Heart left ventricle (tissue), 16 donors: ENCODE results near the gene CDK6. TPM values are rescaled to one million over a fixed set of nuclear protein-coding genes. Genes with fewer than 3 reads are reported as not detected.

Experiments used
- ATAC-seq, 4 donors: fragments of 200-7000 bp; cut with Tn5 transposase; one replicate each; pipeline ENCODE4 v1.9.1; 2020 to 2022; ENCODE audit warnings: moderate library complexity in 4 of 4, mild to moderate bottlenecking in 3 of 4, moderate number of reproducible peaks in 1 of 4
- DNase-seq, 5 donors: peaks; one replicate each; pipeline ENCODE4 v3.0.0-alpha.2; 2020
- H3K27ac ChIP-seq, 12 donors: fragments of 200-600 bp; sonication (generic) in 4 of 12; one replicate each; pipeline versions ENCODE4 v1.5.0 to v1.8.0; 2016 to 2022; ENCODE audit warnings: mild to moderate bottlenecking in 2 of 12
- H3K27me3 ChIP-seq, 9 donors: fragments of 200-600 bp; sonication (generic) in 2 of 9; one replicate each; pipeline versions ENCODE4 v1.5.1 to v1.8.0; 2016 to 2022; ENCODE audit warnings: mild to moderate bottlenecking in 3 of 9
- H3K36me3 ChIP-seq, 9 donors: fragments of 200-600 bp; sonication (generic) in 2 of 9; one replicate each; pipeline versions ENCODE4 v1.5.0 to v1.8.0; 2018 to 2022; ENCODE audit warnings: mild to moderate bottlenecking in 2 of 9
- H3K4me1 ChIP-seq, 12 donors: fragments of 200-600 bp; sonication (generic) in 4 of 12; one replicate each; pipeline versions ENCODE4 v1.5.0 to v1.8.0; 2016 to 2022; ENCODE audit warnings: mild to moderate bottlenecking in 3 of 12
- H3K4me3 ChIP-seq, 12 donors: fragments of 200-600 bp; sonication (generic) in 4 of 12; one replicate each; pipeline versions ENCODE4 v1.5.0 to v1.8.0; 2017 to 2022; ENCODE audit warnings: mild to moderate bottlenecking in 9 of 12, moderate library complexity in 4 of 12
- H3K9me3 ChIP-seq, 12 donors: fragments of 200-600 bp; sonication (generic) in 4 of 12; one replicate each; pipeline versions ENCODE4 v1.5.0 to v1.8.0; 2016 to 2022; ENCODE audit warnings: mild to moderate bottlenecking in 1 of 12
- POLR2A ChIP-seq, 2 donors: fragments of 450-650 bp; IDR thresholded peaks; one replicate each; pipeline ENCODE4 v1.6.1; 2017; ENCODE audit warnings: antibody characterized with exemption in 2 of 2, mild to moderate bottlenecking in 2 of 2, moderate library complexity in 2 of 2
- WGBS, 4 donors: extraction: QIAGEN DNeasy Blood & Tissue Kit in 2 of 4; methylation state at CpG; one replicate each; pipeline versions ENCODE4 v1.1.5 to v1.1.7; 2013 to 2018; 5-methylcytosine and 5-hydroxymethylcytosine counted together
- intact Hi-C, 10 donors: fragments of 100-400 bp; cut with DNase I; formaldehyde crosslinking; loops; one replicate each; pipeline versions ENCODE4 v1.11.1 to v1.14.2; 2022
- polyA plus RNA-seq, 2 donors: library from polyadenylated mRNA; stranded (reverse); fragments of 200-250 nt; gene quantifications; one replicate each; pipeline ENCODE4 v1.2.3, GENCODE V29; 2013
- total RNA-seq, 9 donors: library from RNA; depleted of rRNA in 2 of 9; stranded (reverse); fragments of >200 nt in 2 of 9; fragmentation: NEBNext Ultra II Directional in 3 of 9; extraction: Animal tissue kit (Norgen Biotek cat#: 25700) in 3 of 9; gene quantifications; one replicate each; pipeline versions ENCODE4 v1.1.0 to v1.2.4, GENCODE V29; 2016 to 2023
- TF ChIP-seq, protein P1 (sequence below), 12 donors: fragments of 200-600 bp; sonication (generic) in 4 of 12; IDR thresholded peaks; one replicate each; pipeline versions ENCODE4 v1.5.0 to v1.8.0; 2018 to 2022; ENCODE audit warnings: antibody characterized with exemption in 12 of 12, mild to moderate bottlenecking in 5 of 12
- donor health status: ischemic (EF 13 %, LVEDD 7.1; RV severe dilation, severe dysfunction).
- donor health status: healthy with polysubstance abuse.
- donor health status: DM: no; HTN: yes; CAD: no.
- donor health status: DM: no; HTN: no; CAD: no.
- donor health status: ischemic (EF 25% LVEDD 6.9; RV normal size, moderate dysfunction).
- donor health status: ischemic (EF 25% LVEDD 5.7; RV mildly dilated, moderate dysfunction).
- donor health status: healthy.
- donor health status: DM: yes; HTN: yes; CAD: no.
- donor health status: ischemic (EF 35%, LVEDD 5.7; RV mildly dilated, moderate dysfunction).
- donor health status: nonischemic (EF 11% LVEDD 7.7; RV severe dilation, severe dysfunction).
- donor health status: DM: yes; HTN: yes; CAD: no.
- donor health status: PGD.
- donor health status: ischemic (EF 29% LVEDD 5.4; RV normal size, mild dysfunction).
- donor health status: nonischemic (EF 23%, LVEDD 6.1; RV moderate dilation, normal function).

The CDK6 gene
- total and polyA plus RNA-seq, 11 donors: 2.2 to 40.5 (median 18.7) TPM

DNA sequence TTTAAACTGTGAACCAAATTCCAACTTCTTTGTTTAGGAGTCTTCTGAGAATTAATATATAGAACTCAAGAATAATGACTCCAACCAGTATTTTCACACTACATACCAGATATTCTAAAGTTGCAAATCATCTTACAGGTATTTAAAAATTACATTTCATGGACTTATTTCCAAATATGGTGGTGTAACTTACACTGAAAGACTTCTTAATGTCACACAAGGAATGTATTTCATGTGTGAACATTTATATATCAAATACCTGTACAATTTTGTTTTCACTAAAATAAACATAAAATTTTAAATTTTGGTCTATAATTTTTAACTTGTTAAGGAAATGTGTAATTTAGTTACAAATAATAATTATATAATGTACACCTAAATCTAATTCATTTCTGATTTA lies 2.6 kb upstream of the CDK6 start:
- DNase-seq: no peak
- Histone ChIP-seq H3K27me3 (no peaks in the 10 kb centered on the region), H3K36me3 (no peaks in the 10 kb centered on the region), H3K27ac (no peak overlapping the region), H3K9me3 (no peaks in the 10 kb centered on the region), H3K4me1 (peaks cover 0 to 12% (median 0%) of the 10 kb centered on the region in 12 donors), H3K4me3 (no peak overlapping the region)
- ATAC-seq: no peak
- no peak for TF ChIP-seq POLR2A (IDR thresholded peaks at IDR 0.05)
- TF ChIP-seq, protein P1, sequence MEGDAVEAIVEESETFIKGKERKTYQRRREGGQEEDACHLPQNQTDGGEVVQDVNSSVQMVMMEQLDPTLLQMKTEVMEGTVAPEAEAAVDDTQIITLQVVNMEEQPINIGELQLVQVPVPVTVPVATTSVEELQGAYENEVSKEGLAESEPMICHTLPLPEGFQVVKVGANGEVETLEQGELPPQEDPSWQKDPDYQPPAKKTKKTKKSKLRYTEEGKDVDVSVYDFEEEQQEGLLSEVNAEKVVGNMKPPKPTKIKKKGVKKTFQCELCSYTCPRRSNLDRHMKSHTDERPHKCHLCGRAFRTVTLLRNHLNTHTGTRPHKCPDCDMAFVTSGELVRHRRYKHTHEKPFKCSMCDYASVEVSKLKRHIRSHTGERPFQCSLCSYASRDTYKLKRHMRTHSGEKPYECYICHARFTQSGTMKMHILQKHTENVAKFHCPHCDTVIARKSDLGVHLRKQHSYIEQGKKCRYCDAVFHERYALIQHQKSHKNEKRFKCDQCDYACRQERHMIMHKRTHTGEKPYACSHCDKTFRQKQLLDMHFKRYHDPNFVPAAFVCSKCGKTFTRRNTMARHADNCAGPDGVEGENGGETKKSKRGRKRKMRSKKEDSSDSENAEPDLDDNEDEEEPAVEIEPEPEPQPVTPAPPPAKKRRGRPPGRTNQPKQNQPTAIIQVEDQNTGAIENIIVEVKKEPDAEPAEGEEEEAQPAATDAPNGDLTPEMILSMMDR (IDR thresholded peaks at IDR 0.05): no peak
- intact Hi-C loops: loop anchor here in 6 of 10 donors (5.0 to 10.0 kb wide), 4 partner anchors 54 to 217 kb away; no protein-coding TSS in a partner anchor

DNA sequence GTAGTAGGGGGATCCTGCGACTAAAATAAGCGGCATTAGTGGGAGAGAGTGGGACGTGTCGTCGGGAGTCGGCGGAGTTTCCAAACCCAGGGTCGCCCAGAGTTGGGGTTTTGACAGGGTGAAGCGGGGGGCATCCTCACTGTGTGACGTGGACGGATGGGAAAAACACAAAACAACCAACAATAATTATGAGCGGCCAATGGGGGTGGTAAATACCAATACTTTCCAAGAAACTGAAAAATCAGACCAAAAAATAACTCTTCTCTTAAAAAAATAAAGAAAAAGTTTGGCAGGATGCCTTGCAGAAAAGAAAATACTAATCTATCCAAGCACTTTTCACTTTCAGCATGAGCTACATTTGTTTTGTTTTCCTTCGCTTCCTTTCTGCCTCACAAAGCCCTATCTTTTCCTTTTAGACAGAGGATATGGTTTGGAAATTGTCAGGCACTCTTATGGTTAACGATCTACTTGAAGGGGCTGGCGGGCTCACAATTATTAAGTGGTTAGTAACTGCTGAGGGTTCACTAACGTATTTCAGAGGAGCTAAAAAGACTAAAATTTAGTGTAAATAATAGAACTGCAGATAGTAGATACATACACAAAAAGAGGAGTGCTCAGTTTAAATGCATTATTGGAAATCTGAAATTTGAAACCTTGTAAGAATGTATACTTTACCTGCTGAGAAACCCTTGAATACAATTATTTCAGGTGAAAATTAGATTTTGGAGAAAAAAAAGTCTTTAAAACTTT lies 802 bp upstream of the CDK6 start:
- Histone ChIP-seq H3K27me3 (no peaks in the 10 kb centered on the region), H3K4me1 (peaks cover 0 to 19% (median 1%) of the 10 kb centered on the region in 12 donors), H3K36me3 (no peaks in the 10 kb centered on the region), H3K27ac (peak overlapping the region in 11 of 12 donors; percentile 72 to 97 (median 92)), H3K9me3 (no peaks in the 10 kb centered on the region), H3K4me3 (peak overlapping the region; percentile 65 to 91 (median 85))
- ATAC-seq: no peak
- TF ChIP-seq POLR2A (IDR thresholded peaks at IDR 0.05): no peak
- TF ChIP-seq, protein P1 (IDR thresholded peaks at IDR 0.05): no peak
- intact Hi-C loops: loop anchor here in 6 of 10 donors (5.0 to 10.0 kb wide), 4 partner anchors 52 to 218 kb away; no protein-coding TSS in a partner anchor
- DNase-seq: peak in 1 of 5 donors; percentile 39
- 1 to 2% (median 2%) methylated on average over 16 of the region's 16 CpGs for WGBS, 4 donors

DNA sequence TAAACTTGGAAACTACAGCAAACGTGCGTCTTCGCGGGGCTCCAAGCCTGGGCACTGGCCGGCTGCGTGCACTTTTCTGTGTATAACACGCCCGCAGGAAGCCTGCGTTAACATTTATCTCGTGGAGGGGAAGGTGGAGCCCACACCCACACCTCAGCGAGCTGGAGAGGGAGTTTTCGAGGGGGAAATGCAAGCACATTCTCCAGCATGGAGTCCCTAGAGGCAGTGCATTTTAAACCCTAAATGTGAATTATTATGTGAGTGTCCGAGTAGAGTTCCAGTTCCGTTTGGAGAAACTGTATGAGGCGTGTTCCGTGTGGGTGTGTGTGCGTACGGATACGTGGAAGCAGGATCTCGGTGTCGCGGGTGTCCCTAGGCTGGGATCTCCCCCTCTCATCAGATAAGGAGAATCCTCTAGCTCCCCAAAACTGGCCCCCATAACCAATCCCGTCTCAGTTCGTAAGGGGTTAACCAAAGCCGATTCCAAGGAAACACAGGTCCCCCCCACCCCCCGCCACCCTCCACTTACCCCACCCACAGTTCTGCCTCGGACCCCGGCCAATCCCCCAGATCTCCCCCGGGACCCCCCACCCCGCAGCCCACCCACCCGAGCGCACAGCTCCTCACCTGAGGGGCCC lies 403 bp downstream of the CDK6 start:
- Histone ChIP-seq H3K4me3 (peak overlapping the region; percentile 65 to 91 (median 85)), H3K27ac (peak overlapping the region; percentile 5 to 97 (median 92)), H3K9me3 (no peaks in the 10 kb centered on the region), H3K36me3 (no peaks in the 10 kb centered on the region), H3K27me3 (no peaks in the 10 kb centered on the region), H3K4me1 (peaks cover 0 to 31% (median 8%) of the 10 kb centered on the region in 12 donors)
- TF ChIP-seq, protein P1 (IDR thresholded peaks at IDR 0.05): no peak
- no peak for TF ChIP-seq POLR2A (IDR thresholded peaks at IDR 0.05)
- DNase-seq: peak in 3 of 5 donors; percentile 19 to 34 (median 24)
- ATAC-seq: peak in 1 of 4 donors; percentile 1
- 0 to 1% (median 0%) methylated on average over 27 to 32 of the region's 32 CpGs for WGBS, 4 donors
- intact Hi-C loops: loop anchor here in 7 of 10 donors (2.0 to 10.0 kb wide), 5 partner anchors 51 to 219 kb away; no protein-coding TSS in a partner anchor
